Measurements from ENCODE around the gene PTPRD. TPM values are rescaled to one million over a fixed set of nuclear protein-coding genes. Genes with fewer than 3 reads are reported as not detected.

Gene PTPRD
- total RNA-seq, 1 experiment from 2014 or later, result not detected

GRCh38 chr9:9170439-9171134, 1442.2 kb downstream of the PTPRD start:
- no peak for TF ChIP-seq EZH2 (IDR thresholded peaks at IDR 0.05; ENCODE audit: borderline replicate concordance, low read depth, low read length, poor library complexity, severe bottlenecking)
- TF ChIP-seq, protein P1, sequence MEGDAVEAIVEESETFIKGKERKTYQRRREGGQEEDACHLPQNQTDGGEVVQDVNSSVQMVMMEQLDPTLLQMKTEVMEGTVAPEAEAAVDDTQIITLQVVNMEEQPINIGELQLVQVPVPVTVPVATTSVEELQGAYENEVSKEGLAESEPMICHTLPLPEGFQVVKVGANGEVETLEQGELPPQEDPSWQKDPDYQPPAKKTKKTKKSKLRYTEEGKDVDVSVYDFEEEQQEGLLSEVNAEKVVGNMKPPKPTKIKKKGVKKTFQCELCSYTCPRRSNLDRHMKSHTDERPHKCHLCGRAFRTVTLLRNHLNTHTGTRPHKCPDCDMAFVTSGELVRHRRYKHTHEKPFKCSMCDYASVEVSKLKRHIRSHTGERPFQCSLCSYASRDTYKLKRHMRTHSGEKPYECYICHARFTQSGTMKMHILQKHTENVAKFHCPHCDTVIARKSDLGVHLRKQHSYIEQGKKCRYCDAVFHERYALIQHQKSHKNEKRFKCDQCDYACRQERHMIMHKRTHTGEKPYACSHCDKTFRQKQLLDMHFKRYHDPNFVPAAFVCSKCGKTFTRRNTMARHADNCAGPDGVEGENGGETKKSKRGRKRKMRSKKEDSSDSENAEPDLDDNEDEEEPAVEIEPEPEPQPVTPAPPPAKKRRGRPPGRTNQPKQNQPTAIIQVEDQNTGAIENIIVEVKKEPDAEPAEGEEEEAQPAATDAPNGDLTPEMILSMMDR (conservative IDR thresholded peaks at IDR 0.05; ENCODE audit: low read depth, low read length), result no peak
- no peaks in the 10 kb centered on the region for H3K9me3 ChIP-seq (ENCODE audit: low read depth, low read length, poor library complexity, severe bottlenecking)
- no peak overlapping the region for H3K4me3 ChIP-seq (ENCODE audit: low read depth, low read length, poor library complexity, severe bottlenecking)
- intact Hi-C loops (cut with micrococcal nuclease; ENCODE audit: unreplicated experiment), result no loop called here
- no peak for DNase-seq (ENCODE audit: low spot score)
- no peaks in the 10 kb centered on the region for H3K4me1 ChIP-seq (ENCODE audit: insufficient read depth, low read length, poor library complexity, severe bottlenecking)
- ChIA-PET CTCF (no interaction called here), POLR2A (ENCODE audit: low non-redundant PET) (no interaction called here)
- H3K36me3 ChIP-seq (ENCODE audit: insufficient read depth, low read length, poor library complexity, severe bottlenecking), result no peaks in the 10 kb centered on the region
- no peaks in the 10 kb centered on the region for H3K27me3 ChIP-seq (replicated peaks; ENCODE audit: insufficient read depth, low read depth, low read length, poor library complexity)
- no peak overlapping the region for H3K27ac ChIP-seq (ENCODE audit: low read depth, low read length, poor library complexity, severe bottlenecking)
- no TSS peak for BruUV-seq (replicated peaks)

- H3K9me3 ChIP-seq (ENCODE audit: low read depth, low read length, poor library complexity, severe bottlenecking), result no peaks in the 10 kb centered on the region
- ChIA-PET CTCF (no interaction called here), POLR2A (ENCODE audit: low non-redundant PET) (no interaction called here)
- H3K27me3 ChIP-seq (replicated peaks; ENCODE audit: insufficient read depth, low read depth, low read length, poor library complexity), result no peaks in the 10 kb centered on the region
- H3K4me1 ChIP-seq (ENCODE audit: insufficient read depth, low read length, poor library complexity, severe bottlenecking), result no peaks in the 10 kb centered on the region
- TF ChIP-seq, protein P1 (conservative IDR thresholded peaks at IDR 0.05; ENCODE audit: low read depth, low read length), result no peak
- TF ChIP-seq EZH2 (IDR thresholded peaks at IDR 0.05; ENCODE audit: borderline replicate concordance, low read depth, low read length, poor library complexity, severe bottlenecking), result no peak
- intact Hi-C loops (cut with micrococcal nuclease; ENCODE audit: unreplicated experiment), result no loop called here
- H3K4me3 ChIP-seq (ENCODE audit: low read depth, low read length, poor library complexity, severe bottlenecking), result no peak overlapping the region
- no peak overlapping the region for H3K27ac ChIP-seq (ENCODE audit: low read depth, low read length, poor library complexity, severe bottlenecking)
- DNase-seq (ENCODE audit: low spot score), result no peak
- no peaks in the 10 kb centered on the region for H3K36me3 ChIP-seq (ENCODE audit: insufficient read depth, low read length, poor library complexity, severe bottlenecking)
- BruUV-seq (replicated peaks), result no TSS peak
These were observed 1470.8 kb downstream of the PTPRD start for GRCh38 chr9:9142001-9142400.

GRCh38 chr9:9133526-9133925, 1479.3 kb downstream of the PTPRD start:
- POLR2A ChIA-PET (ENCODE audit: low non-redundant PET), result no interaction called here
- intact Hi-C loops (cut with micrococcal nuclease; ENCODE audit: unreplicated experiment), result no loop called here
- Histone ChIP-seq H3K9me3 (ENCODE audit: low read depth, low read length, poor library complexity, severe bottlenecking) (no peaks in the 10 kb centered on the region), H3K36me3 (ENCODE audit: insufficient read depth, low read length, poor library complexity, severe bottlenecking) (no peaks in the 10 kb centered on the region), H3K4me1 (ENCODE audit: insufficient read depth, low read length, poor library complexity, severe bottlenecking) (no peaks in the 10 kb centered on the region), H3K27ac (ENCODE audit: low read depth, low read length, poor library complexity, severe bottlenecking) (no peak overlapping the region), H3K27me3 (replicated peaks; ENCODE audit: insufficient read depth, low read depth, low read length, poor library complexity) (no peaks in the 10 kb centered on the region), H3K4me3 (ENCODE audit: low read depth, low read length, poor library complexity, severe bottlenecking) (no peak overlapping the region)
- DNase-seq (ENCODE audit: low spot score), result no peak
- CTCF ChIA-PET, result no interaction called here
- BruUV-seq (replicated peaks), result no TSS peak
- TF ChIP-seq EZH2 (IDR thresholded peaks at IDR 0.05; ENCODE audit: borderline replicate concordance, low read depth, low read length, poor library complexity, severe bottlenecking), result no peak
- TF ChIP-seq, protein P1 (conservative IDR thresholded peaks at IDR 0.05; ENCODE audit: low read depth, low read length), result no peak
